NB4 (cell line): ENCODE data around the gene ANKDD1A.

Experiments used
- MYC ChIP-seq: IDR thresholded peaks from 2 replicates; pipeline ENCODE4 v1.6.1; 2011; ENCODE audit warnings: low read depth, low read length
- POLR2A ChIP-seq: IDR thresholded peaks from 2 replicates; pipeline ENCODE4 v1.6.1; 2011; ENCODE audit warnings: mild to moderate bottlenecking; ENCODE audit not compliant: insufficient read length; ENCODE audit errors: extremely low read depth
- TF ChIP-seq, protein P1 (sequence below): IDR thresholded peaks from one replicate; pipeline ENCODE4 v1.5.1; 2012; ENCODE audit warnings: low read depth, low read length
- TF ChIP-seq, protein P2 (sequence below): IDR thresholded peaks from 2 replicates; pipeline ENCODE4 v1.6.1; 2011; ENCODE audit warnings: low read depth, low read length

DNA sequence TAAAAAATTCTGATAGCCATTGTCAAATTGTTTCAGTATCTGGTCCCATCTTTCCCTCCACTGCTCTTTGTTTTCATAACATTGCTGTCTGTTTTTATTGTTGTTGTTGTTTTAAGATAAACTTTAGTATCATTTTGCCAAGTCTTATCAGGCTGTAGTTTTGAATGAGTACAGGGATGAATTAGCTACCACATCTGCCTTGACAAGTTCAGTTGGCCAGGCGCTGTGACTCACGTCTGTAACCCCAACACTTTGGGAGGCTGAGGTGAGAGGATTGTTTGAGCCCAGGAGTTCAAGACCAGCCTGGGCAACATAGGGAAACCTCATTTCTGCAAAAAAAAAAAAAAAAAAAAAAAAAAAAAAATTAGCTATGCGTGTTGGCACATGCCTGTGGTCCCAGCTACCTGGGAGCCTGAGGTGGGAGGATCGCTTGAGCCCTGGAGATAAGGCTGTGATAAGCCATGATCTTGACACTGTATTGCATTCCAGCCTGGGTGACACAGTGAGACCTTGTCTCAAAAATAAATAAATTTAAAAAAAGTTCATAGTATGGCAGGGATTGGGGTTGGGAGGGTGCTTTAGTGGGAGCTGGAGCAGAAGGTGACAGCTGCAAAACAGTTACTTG is 8.3 kb upstream of the ANKDD1A start:
- no peak for TF ChIP-seq POLR2A
- TF ChIP-seq, protein P1, sequence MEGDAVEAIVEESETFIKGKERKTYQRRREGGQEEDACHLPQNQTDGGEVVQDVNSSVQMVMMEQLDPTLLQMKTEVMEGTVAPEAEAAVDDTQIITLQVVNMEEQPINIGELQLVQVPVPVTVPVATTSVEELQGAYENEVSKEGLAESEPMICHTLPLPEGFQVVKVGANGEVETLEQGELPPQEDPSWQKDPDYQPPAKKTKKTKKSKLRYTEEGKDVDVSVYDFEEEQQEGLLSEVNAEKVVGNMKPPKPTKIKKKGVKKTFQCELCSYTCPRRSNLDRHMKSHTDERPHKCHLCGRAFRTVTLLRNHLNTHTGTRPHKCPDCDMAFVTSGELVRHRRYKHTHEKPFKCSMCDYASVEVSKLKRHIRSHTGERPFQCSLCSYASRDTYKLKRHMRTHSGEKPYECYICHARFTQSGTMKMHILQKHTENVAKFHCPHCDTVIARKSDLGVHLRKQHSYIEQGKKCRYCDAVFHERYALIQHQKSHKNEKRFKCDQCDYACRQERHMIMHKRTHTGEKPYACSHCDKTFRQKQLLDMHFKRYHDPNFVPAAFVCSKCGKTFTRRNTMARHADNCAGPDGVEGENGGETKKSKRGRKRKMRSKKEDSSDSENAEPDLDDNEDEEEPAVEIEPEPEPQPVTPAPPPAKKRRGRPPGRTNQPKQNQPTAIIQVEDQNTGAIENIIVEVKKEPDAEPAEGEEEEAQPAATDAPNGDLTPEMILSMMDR, result no peak
- TF ChIP-seq, protein P2, sequence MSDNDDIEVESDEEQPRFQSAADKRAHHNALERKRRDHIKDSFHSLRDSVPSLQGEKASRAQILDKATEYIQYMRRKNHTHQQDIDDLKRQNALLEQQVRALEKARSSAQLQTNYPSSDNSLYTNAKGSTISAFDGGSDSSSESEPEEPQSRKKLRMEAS, result no peak
- no peak for TF ChIP-seq MYC
